ENCODE results near the gene KIF26A. TPM values are rescaled to one million over a fixed set of nuclear protein-coding genes. Genes with fewer than 3 reads are reported as not detected.
"Not testable (repeated sequence)": the region's sequence is repeated elsewhere in the genome, so short reads cannot be mapped to it uniquely, and the experiment has no call there.

The KIF26A gene
- total RNA-seq, 4 donors from 2014 or later: 0.74 to 7.3 (median 2.4) TPM

DNA sequence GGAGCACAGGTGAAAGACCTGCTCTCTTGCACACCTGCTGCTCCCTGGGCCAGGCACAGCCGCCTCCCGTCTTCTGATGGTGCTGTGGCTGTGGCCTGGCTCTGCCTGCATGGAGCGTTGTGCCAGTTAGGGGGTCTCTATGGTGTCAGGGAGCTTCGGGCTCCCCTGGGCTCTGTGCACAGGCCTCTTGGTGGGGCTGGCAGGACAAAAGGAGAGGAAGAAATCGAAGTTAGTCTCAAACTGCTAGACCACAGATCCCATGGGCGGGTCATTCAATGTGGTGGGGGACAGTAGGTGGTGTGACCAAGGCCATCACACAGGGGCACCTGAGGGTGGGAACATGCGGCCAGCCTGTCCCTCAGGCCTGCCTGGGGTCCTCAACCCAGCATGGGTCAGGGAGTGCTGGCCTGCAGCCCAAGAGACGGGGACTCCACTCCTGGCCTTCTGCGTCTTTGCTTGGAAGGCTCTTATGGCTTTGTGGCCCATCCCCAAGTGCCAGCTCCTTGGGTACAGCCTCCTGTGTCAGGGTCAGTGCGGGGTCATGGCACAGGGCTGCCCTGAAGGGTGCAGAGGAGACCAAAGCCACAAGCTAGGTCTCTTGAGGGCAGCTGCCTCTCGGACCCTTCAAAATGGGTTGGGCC lies 84.1 kb downstream of the KIF26A start:
- DNase-seq (ENCODE audit: low spot score) (no peak), ATAC-seq (ENCODE audit: low FRiP score) (no peak)
- TF ChIP-seq, protein P1, sequence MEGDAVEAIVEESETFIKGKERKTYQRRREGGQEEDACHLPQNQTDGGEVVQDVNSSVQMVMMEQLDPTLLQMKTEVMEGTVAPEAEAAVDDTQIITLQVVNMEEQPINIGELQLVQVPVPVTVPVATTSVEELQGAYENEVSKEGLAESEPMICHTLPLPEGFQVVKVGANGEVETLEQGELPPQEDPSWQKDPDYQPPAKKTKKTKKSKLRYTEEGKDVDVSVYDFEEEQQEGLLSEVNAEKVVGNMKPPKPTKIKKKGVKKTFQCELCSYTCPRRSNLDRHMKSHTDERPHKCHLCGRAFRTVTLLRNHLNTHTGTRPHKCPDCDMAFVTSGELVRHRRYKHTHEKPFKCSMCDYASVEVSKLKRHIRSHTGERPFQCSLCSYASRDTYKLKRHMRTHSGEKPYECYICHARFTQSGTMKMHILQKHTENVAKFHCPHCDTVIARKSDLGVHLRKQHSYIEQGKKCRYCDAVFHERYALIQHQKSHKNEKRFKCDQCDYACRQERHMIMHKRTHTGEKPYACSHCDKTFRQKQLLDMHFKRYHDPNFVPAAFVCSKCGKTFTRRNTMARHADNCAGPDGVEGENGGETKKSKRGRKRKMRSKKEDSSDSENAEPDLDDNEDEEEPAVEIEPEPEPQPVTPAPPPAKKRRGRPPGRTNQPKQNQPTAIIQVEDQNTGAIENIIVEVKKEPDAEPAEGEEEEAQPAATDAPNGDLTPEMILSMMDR (IDR thresholded peaks at IDR 0.05): no peak

DNA sequence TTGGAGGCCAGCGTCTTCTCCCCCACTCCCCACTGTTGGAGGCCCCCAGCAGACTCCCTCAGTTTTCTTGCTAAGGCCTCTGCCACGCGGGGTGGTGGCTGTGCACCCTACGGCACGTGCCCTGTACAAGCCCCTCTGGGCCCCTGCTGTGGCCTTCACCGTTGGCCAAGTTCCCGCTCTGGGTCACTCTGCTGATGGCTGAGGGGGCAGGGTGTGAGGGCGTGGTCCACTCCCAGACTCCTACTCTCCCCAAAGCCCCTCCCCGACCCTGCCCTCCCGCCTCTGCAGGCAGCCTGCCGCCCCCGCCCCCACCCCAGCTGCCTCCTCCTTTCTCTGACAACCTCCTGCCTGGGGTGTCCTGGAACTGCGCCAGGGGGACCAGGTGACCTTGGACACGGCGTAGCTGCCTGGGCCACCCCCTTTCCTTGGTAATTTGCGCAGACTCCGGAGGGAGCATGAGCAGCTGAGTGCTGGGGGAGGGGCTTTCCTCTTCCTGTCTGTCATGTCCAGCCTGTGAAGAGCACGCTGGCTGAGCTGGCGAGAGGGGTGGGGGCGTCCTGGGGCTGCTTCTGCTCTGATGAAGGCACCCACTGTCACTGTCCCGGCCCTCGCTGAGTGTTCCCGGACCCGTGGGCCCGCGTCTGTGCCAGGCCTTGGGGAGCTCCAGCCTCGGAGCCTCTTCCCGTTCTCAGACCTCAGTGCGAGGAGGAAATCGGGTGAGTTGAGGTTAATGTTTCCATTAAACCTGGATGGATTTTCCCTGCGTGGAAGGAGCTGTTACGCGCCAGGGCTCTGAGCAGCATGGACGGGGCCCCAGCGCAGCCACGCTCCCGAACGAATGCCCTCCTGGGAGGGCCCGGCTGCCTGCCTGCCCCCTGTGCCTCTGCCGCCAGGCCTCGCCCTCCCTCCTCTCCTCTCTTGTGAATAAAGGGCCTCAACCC lies 85.0 kb downstream of the KIF26A start:
- TF ChIP-seq, protein P1 (IDR thresholded peaks at IDR 0.05): no peak
- no peak for ATAC-seq (ENCODE audit: low FRiP score)
- DNase-seq (ENCODE audit: low spot score): no peak

DNA sequence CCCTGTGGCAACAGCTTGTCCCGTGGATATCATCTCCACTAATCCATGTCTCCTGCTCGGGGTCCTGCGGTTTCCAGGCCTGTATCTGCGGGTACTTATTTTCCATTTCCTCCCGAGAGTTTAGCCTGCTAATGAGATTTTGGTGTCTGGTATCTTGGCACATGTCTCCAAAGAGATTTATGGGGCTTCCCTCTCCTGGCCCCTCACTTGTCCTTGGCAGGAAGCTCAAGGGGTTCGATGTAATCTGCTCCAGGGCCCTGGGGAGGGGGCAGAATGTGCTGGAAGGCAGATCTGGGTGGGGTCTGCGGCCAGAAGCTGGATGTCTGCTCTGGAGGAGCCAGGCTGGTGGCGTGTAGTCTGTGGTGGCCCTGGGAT lies 85.7 kb downstream of the KIF26A start:
- no peak for ATAC-seq (ENCODE audit: low FRiP score)
- no peak for DNase-seq (ENCODE audit: low spot score)
- TF ChIP-seq, protein P1 (IDR thresholded peaks at IDR 0.05): no peak

DNA sequence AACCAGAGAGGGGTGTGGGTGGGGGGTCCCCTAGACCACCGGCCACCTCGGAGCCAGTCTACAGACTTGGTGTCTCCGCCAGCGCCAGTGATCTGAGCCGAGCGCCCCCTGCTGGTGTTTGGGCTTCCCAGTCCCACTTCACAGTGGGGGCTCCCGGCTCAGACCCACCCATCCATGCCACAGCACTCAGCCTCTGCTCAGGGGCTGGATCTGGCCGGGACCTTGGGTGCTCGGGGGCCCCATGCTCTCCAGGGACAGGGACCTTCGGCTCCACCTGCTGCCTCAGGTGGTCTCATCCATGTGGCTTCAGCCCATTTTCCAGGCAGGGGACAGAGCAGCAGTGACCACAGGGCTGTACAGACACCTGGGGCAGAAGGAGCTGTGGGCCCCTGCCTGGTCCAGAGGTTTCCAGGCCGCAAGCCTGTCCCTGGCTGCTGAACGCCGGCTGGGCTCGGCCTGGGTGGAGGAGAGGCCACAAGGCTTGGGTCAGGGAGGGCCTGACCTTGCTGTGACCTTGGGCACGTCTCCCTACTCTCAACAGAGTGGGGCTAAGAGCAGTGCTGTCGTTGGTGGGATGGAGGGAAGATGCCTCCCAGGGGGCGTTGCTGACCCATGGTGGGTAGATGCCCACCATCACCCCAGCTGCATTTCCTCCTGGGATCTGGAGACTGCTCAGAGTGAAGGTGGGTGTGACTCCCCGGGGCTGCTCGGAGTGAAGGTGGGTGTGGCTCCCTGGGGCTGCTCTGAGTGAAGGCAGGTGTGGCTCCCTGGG lies 86.3 kb downstream of the KIF26A start:
- TF ChIP-seq, protein P1 (IDR thresholded peaks at IDR 0.05): no peak
- ATAC-seq (ENCODE audit: low FRiP score) (no peak), DNase-seq (ENCODE audit: low spot score) (no peak)

DNA sequence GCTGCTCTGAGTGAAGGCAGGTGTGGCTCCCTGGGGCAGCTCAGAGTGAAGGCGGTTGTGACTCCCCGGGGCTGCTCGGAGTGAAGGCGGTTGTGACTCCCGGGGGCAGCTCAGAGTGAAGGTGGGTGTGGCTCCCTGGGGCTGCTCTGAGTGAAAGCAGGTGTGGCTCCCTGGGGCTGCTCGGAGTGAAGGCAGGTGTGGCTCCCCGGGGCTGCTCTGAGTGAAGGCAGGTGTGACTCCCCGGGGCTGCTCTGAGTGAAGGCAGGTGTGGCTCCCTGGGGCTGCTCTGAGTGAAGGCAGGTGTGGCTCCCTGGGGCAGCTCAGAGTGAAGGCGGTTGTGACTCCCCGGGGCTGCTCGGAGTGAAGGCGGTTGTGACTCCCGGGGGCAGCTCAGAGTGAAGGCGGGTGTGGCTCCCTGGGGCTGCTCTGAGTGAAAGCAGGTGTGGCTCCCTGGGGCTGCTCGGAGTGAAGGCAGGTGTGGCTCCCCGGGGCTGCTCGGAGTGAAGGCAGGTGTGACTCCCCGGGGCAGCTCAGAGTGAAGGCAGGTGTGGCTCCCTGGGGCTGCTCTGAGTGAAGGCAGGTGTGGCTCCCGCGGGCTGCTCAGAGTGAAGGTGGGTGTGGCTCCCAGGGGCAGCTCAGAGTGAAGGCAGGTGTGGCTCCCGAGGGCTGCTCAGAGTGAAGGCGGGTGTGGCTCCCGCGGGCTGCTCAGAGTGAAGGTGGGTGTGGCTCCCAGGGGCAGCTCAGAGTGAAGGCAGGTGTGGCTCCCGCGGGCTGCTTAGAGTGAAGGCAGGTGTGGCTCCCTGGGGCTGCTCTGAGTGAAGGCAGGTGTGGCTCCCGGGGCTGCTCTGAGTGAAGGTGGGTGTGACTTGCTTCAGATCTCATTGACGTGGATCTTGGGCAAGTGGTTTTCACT lies 87.1 kb downstream of the KIF26A start:
- not testable (repeated sequence) for ATAC-seq (ENCODE audit: low FRiP score); DNase-seq (ENCODE audit: low spot score)

DNA sequence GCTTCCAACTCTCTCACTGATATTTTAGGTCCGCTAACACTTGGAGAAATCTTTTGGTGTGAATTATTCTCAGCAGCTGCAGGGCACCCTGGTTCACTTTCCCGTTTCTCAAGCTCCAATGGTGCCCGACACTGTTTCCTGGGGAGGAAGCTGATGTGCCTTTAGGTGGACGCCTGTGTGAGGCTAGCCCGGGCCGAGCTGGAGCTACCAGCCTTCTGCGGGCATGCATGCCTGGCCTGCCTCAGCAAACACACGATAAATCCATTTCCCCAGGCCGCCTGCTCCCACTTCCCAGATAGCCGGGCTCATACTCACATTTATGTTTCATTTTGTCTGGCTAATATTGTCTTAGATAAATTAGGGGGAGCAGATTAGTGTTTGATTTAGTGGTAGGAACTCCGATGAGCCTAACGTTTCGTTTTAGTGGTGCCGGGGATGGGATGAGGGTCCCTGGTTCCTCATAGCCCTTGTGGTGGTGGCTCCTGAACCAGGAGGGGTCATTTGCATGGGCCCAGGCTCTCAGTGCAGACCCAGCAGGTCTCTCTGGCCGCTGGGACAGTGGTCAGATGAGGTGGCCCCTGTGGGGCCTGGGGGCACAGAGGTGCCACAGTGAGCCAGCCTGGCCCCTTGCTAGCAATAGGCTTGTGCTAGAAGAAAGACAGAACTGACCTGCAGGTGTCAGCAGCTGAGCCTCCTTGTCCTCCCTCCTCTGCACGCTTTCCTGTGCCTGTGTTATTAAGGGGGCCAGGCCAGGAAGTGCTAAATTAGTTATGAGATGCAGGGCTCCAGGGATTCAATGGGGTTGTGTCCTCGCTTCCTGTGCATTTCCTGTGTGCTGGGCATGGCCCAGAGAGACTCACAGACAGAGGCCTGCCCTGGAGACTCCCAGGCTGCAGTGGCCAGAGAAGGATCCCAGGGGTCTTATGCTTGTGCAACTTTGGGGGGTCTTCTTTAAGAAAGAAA lies 88.3 kb downstream of the KIF26A start:
- ATAC-seq (ENCODE audit: low FRiP score) (no peak), DNase-seq (ENCODE audit: low spot score) (no peak)
- TF ChIP-seq, protein P1 (IDR thresholded peaks at IDR 0.05): no peak
